Neural progenitor cell (in vitro differentiated cells): ENCODE results near the gene XPA. TPM values are rescaled to one million over a fixed set of nuclear protein-coding genes. Genes with fewer than 3 reads are reported as not detected.

Experiments
- DNase-seq: peaks from one replicate; pipeline ENCODE4 v3.0.0-alpha.2; 2016; ENCODE audit warnings: low spot score
- H2AFZ ChIP-seq: fragments of 200-600 bp; sonication (generic); replicated peaks from 2 replicates; pipeline ENCODE4 v1.6.1; 2016; ENCODE audit warnings: antibody characterized with exemption
- H3F3A ChIP-seq: fragments of 200-600 bp; sonication (generic); 2 replicates; pipeline ENCODE4 v1.6.1; 2016; ENCODE audit warnings: antibody characterized with exemption, low read depth
- H3K27ac ChIP-seq: fragments of 200-600 bp; sonication (generic); 2 replicates; pipeline ENCODE4 v1.5.1; 2016; ENCODE audit warnings: mild to moderate bottlenecking
- H3K27me3 ChIP-seq: fragments of 200-600 bp; sonication (generic); 2 replicates; pipeline ENCODE4 v1.6.1; 2016; ENCODE audit warnings: mild to moderate bottlenecking, moderate library complexity
- H3K36me3 ChIP-seq: fragments of 200-600 bp; sonication (generic); 2 replicates; pipeline ENCODE4 v1.5.1; 2016
- H3K4me1 ChIP-seq: fragments of 200-600 bp; sonication (generic); 2 replicates; pipeline ENCODE4 v1.6.1; 2016; ENCODE audit warnings: mixed run types
- H3K4me2 ChIP-seq: fragments of 200-600 bp; sonication (generic); 2 replicates; pipeline ENCODE4 v1.6.1; 2016
- H3K4me3 ChIP-seq: fragments of 200-600 bp; sonication (generic); 2 replicates; pipeline ENCODE4 v1.5.1; 2016
- H3K79me2 ChIP-seq: fragments of 200-600 bp; sonication (generic); 2 replicates; pipeline ENCODE4 v1.6.1; 2016; ENCODE audit warnings: low read depth
- H3K9ac ChIP-seq: fragments of 200-600 bp; sonication (generic); 2 replicates; pipeline ENCODE4 v1.6.1; 2016
- H3K9me3 ChIP-seq: fragments of 200-600 bp; sonication (generic); 2 replicates; pipeline ENCODE4 v1.5.1; 2016; ENCODE audit warnings: low read depth
- H4K20me1 ChIP-seq: fragments of 200-600 bp; sonication (generic); 2 replicates; pipeline ENCODE4 v1.6.1; 2016; ENCODE audit warnings: low read depth
- H3K27ac Mint-ChIP-seq: 3 replicates; pipeline ENCODE4 v1.8.0; 2021; ENCODE audit warnings: mixed read lengths
- H3K27me3 Mint-ChIP-seq: 2 replicates; pipeline ENCODE4 v1.8.0; 2022; ENCODE audit warnings: low read depth, mild to moderate bottlenecking, inconsistent platforms, moderate library complexity, mixed read lengths; ENCODE audit not compliant: insufficient read depth
- H3K36me3 Mint-ChIP-seq: 3 replicates; pipeline ENCODE4 v1.8.0; 2021; ENCODE audit warnings: mixed read lengths
- H3K4me1 Mint-ChIP-seq: 3 replicates; pipeline ENCODE4 v1.8.0; 2021; ENCODE audit warnings: mixed read lengths
- H3K4me3 Mint-ChIP-seq: 3 replicates; pipeline ENCODE4 v1.8.0; 2021; ENCODE audit warnings: mild to moderate bottlenecking, moderate library complexity, mixed read lengths
- H3K9me3 Mint-ChIP-seq: 3 replicates; pipeline ENCODE4 v1.8.0; 2020; ENCODE audit warnings: mixed read lengths
- CTCF ChIP-seq: fragments of 200-600 bp; sonication (generic); IDR thresholded peaks from 2 replicates; pipeline ENCODE4 v1.5.1; 2017; ENCODE audit warnings: antibody characterized with exemption, mild to moderate bottlenecking
- EZH2 ChIP-seq: fragments of 200-600 bp; sonication (generic); IDR thresholded peaks from 2 replicates; pipeline ENCODE4 v1.6.1; 2017; ENCODE audit warnings: antibody characterized with exemption, mild to moderate bottlenecking, moderate library complexity
- EZH2phosphoT487 ChIP-seq: fragments of 200-600 bp; sonication (generic); IDR thresholded peaks from 2 replicates; pipeline ENCODE4 v1.6.1; 2017; ENCODE audit warnings: antibody characterized with exemption
- total RNA-seq: library from RNA; depleted of rRNA; stranded (reverse); fragments of >200 nt; gene quantifications from 2 replicates; pipeline ENCODE4 v1.2.3, GENCODE V29; 2015; ENCODE audit warnings: low replicate concordance

The XPA gene
- total RNA-seq, 1 donor from 2014 or later = 9.2 TPM

- H3K27me3 Mint-ChIP-seq = no peaks in the 10 kb centered on the region
- H3K27ac Mint-ChIP-seq = no peak overlapping the region
- Histone ChIP-seq H3K4me3 (no peak overlapping the region), H3K27me3 (no peaks in the 10 kb centered on the region), H3K36me3 (peaks cover 14% of the 10 kb centered on the region), H3K27ac (no peak overlapping the region), H3K4me1 (no peaks in the 10 kb centered on the region), H2AFZ (no peak overlapping the region), H3K79me2 (no peaks in the 10 kb centered on the region), H3K9me3 (no peaks in the 10 kb centered on the region), H4K20me1 (no peaks in the 10 kb centered on the region), H3K4me2 (no peak overlapping the region), H3F3A (no peaks in the 10 kb centered on the region), H3K9ac (no peak overlapping the region)
- no peaks in the 10 kb centered on the region for H3K9me3 Mint-ChIP-seq
- H3K4me3 Mint-ChIP-seq = no peak overlapping the region
- TF ChIP-seq CTCF = no peak
- no peak for TF ChIP-seq EZH2
- TF ChIP-seq EZH2phosphoT487 = no peak
- no peak for DNase-seq
- H3K4me1 Mint-ChIP-seq = no peaks in the 10 kb centered on the region
- peaks cover 37% of the 10 kb centered on the region for H3K36me3 Mint-ChIP-seq
Measured at GRCh38 chr9:97659771-97660170, 37.4 kb downstream of the XPA start.

- Histone ChIP-seq H3K9me3 (no peaks in the 10 kb centered on the region), H3K4me2 (no peak overlapping the region), H2AFZ (no peak overlapping the region), H3K4me1 (no peaks in the 10 kb centered on the region), H3F3A (no peaks in the 10 kb centered on the region), H3K79me2 (no peaks in the 10 kb centered on the region), H3K27me3 (no peaks in the 10 kb centered on the region), H3K27ac (no peak overlapping the region), H3K36me3 (peaks cover 25% of the 10 kb centered on the region), H3K9ac (no peak overlapping the region), H3K4me3 (no peak overlapping the region), H4K20me1 (no peaks in the 10 kb centered on the region)
- Mint-ChIP-seq H3K27ac (no peak overlapping the region), H3K9me3 (no peaks in the 10 kb centered on the region), H3K4me3 (no peak overlapping the region), H3K36me3 (peaks cover 33% of the 10 kb centered on the region), H3K4me1 (no peaks in the 10 kb centered on the region), H3K27me3 (no peaks in the 10 kb centered on the region)
- TF ChIP-seq CTCF (no peak), EZH2 (no peak), EZH2phosphoT487 (no peak)
- DNase-seq = no peak
Measured at GRCh38 chr9:97658707-97659106, 38.4 kb downstream of the XPA start.

DNA sequence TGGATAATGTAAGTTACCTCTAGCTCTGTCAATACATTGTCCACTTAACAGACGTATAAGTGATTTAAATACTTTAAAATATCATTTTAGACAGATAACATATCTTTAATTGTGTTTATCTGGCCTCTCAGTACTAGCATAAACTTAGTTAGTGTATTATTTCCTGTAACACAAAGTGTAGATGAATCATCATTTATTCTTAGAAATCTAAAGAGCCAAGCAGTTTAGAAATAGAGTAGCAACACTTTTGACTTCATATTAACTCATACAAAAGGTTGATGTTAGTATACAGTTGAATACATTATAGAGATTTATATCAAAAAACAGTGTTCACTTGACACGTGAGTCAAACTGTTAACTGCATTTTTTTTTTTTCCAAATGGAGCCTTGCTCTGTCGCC lies 45.5 kb downstream of the XPA start:
- no peak overlapping the region for H3K27ac ChIP-seq
- Mint-ChIP-seq H3K4me1 (no peaks in the 10 kb centered on the region), H3K36me3 (peaks cover 24% of the 10 kb centered on the region), H3K27ac (no peak overlapping the region), H3K4me3 (no peak overlapping the region), H3K9me3 (no peaks in the 10 kb centered on the region), H3K27me3 (no peaks in the 10 kb centered on the region)
- no peaks in the 10 kb centered on the region for H3K79me2 ChIP-seq
- no peak overlapping the region for H3K4me3 ChIP-seq
- no peak overlapping the region for H3K9ac ChIP-seq
- no peaks in the 10 kb centered on the region for H3K27me3 ChIP-seq
- H3K36me3 ChIP-seq = peaks cover 45% of the 10 kb centered on the region
- H2AFZ ChIP-seq = no peak overlapping the region
- no peaks in the 10 kb centered on the region for H3F3A ChIP-seq
- H4K20me1 ChIP-seq = peaks cover 5% of the 10 kb centered on the region
- no peaks in the 10 kb centered on the region for H3K4me1 ChIP-seq
- no peak for TF ChIP-seq EZH2
- DNase-seq = no peak
- H3K4me2 ChIP-seq = no peak overlapping the region
- H3K9me3 ChIP-seq = no peaks in the 10 kb centered on the region

GRCh38 chr9:97647996-97648395 lies 49.1 kb downstream of the XPA start:
- no peaks in the 10 kb centered on the region for H3K4me1 ChIP-seq
- no peaks in the 10 kb centered on the region for H3K79me2 ChIP-seq
- DNase-seq = no peak
- no peak overlapping the region for H3K4me2 ChIP-seq
- H2AFZ ChIP-seq = no peak overlapping the region
- Mint-ChIP-seq H3K27me3 (no peaks in the 10 kb centered on the region), H3K27ac (peak overlapping the region; percentile 32), H3K4me1 (no peaks in the 10 kb centered on the region), H3K4me3 (no peak overlapping the region), H3K9me3 (no peaks in the 10 kb centered on the region), H3K36me3 (peaks cover 13% of the 10 kb centered on the region)
- no peak overlapping the region for H3K9ac ChIP-seq
- H3K9me3 ChIP-seq = no peaks in the 10 kb centered on the region
- no peak overlapping the region for H3K4me3 ChIP-seq
- H3K27me3 ChIP-seq = no peaks in the 10 kb centered on the region
- no peaks in the 10 kb centered on the region for H3F3A ChIP-seq
- peaks cover 23% of the 10 kb centered on the region for H3K36me3 ChIP-seq
- no peak overlapping the region for H3K27ac ChIP-seq
- H4K20me1 ChIP-seq = peaks cover 5% of the 10 kb centered on the region
- TF ChIP-seq EZH2phosphoT487 = no peak
- no peak for TF ChIP-seq CTCF
- TF ChIP-seq EZH2 = no peak
